ENCODE measurements around the gene OGG1.

OGG1 gene

GRCh38 chr3:9783954-9784353 is 34.2 kb downstream of the OGG1 start:
- Histone ChIP-seq H3K4me1 (ENCODE audit: control insufficient read depth, insufficient read depth, low read length) (no peaks in the 10 kb centered on the region), H3K27me3 (ENCODE audit: control insufficient read depth, insufficient read depth, low read length) (no peaks in the 10 kb centered on the region), H3K4me3 (ENCODE audit: low read length) (no peak overlapping the region), H3K27ac (ENCODE audit: low read length) (no peak overlapping the region), H3K9me3 (ENCODE audit: control insufficient read depth, insufficient read depth, low read length) (no peaks in the 10 kb centered on the region), H3K36me3 (ENCODE audit: control insufficient read depth, insufficient read depth, low read length) (peaks cover 13% of the 10 kb centered on the region)
- no CpG with 5 or more reads among the region's 14 CpGs for WGBS (ENCODE audit: insufficient coverage, insufficient read length)
- no peak for DNase-seq (ENCODE audit: low read depth, low spot score)

GRCh38 chr3:9784965-9785364 is 35.2 kb downstream of the OGG1 start:
- H3K27ac ChIP-seq (ENCODE audit: low read length) = no peak overlapping the region
- no peak overlapping the region for H3K4me3 ChIP-seq (ENCODE audit: low read length)
- DNase-seq (ENCODE audit: low read depth, low spot score) = no peak
- no peaks in the 10 kb centered on the region for H3K4me1 ChIP-seq (ENCODE audit: control insufficient read depth, insufficient read depth, low read length)
- H3K9me3 ChIP-seq (ENCODE audit: control insufficient read depth, insufficient read depth, low read length) = no peaks in the 10 kb centered on the region
- no peaks in the 10 kb centered on the region for H3K27me3 ChIP-seq (ENCODE audit: control insufficient read depth, insufficient read depth, low read length)
- WGBS (ENCODE audit: insufficient coverage, insufficient read length) = no CpG with 5 or more reads among the region's 4 CpGs
- peaks cover 18% of the 10 kb centered on the region for H3K36me3 ChIP-seq (ENCODE audit: control insufficient read depth, insufficient read depth, low read length)

- DNase-seq (ENCODE audit: low read depth, low spot score) = no peak
- no peaks in the 10 kb centered on the region for H3K27me3 ChIP-seq (ENCODE audit: control insufficient read depth, insufficient read depth, low read length)
- no CpG with 5 or more reads among the region's 7 CpGs for whole genome bisulfite sequencing (ENCODE audit: insufficient coverage, insufficient read length)
- H3K4me3 ChIP-seq (ENCODE audit: low read length) = no peak overlapping the region
- H3K27ac ChIP-seq (ENCODE audit: low read length) = no peak overlapping the region
- no peaks in the 10 kb centered on the region for H3K4me1 ChIP-seq (ENCODE audit: control insufficient read depth, insufficient read depth, low read length)
- no peaks in the 10 kb centered on the region for H3K9me3 ChIP-seq (ENCODE audit: control insufficient read depth, insufficient read depth, low read length)
- H3K36me3 ChIP-seq (ENCODE audit: control insufficient read depth, insufficient read depth, low read length) = peaks cover 14% of the 10 kb centered on the region
These were observed 35.9 kb downstream of the OGG1 start for GRCh38 chr3:9785602-9786001.

GRCh38 chr3:9786209-9786739 is 36.5 kb downstream of the OGG1 start:
- no peak for DNase-seq (ENCODE audit: low read depth, low spot score)
- H3K27ac ChIP-seq (ENCODE audit: low read length) = no peak overlapping the region
- H3K36me3 ChIP-seq (ENCODE audit: control insufficient read depth, insufficient read depth, low read length) = peaks cover 14% of the 10 kb centered on the region
- no peaks in the 10 kb centered on the region for H3K27me3 ChIP-seq (ENCODE audit: control insufficient read depth, insufficient read depth, low read length)
- H3K4me3 ChIP-seq (ENCODE audit: low read length) = no peak overlapping the region
- no peaks in the 10 kb centered on the region for H3K4me1 ChIP-seq (ENCODE audit: control insufficient read depth, insufficient read depth, low read length)
- no CpG with 5 or more reads among the region's 7 CpGs for WGBS (ENCODE audit: insufficient coverage, insufficient read length)
- H3K9me3 ChIP-seq (ENCODE audit: control insufficient read depth, insufficient read depth, low read length) = no peaks in the 10 kb centered on the region

GRCh38 chr3:9786825-9787669 is 37.3 kb downstream of the OGG1 start:
- no peaks in the 10 kb centered on the region for H3K27me3 ChIP-seq (ENCODE audit: control insufficient read depth, insufficient read depth, low read length)
- peaks cover 2% of the 10 kb centered on the region; the same call in 1 of the 2 replicates for H3K4me1 ChIP-seq (ENCODE audit: control insufficient read depth, insufficient read depth, low read length)
- H3K36me3 ChIP-seq (ENCODE audit: control insufficient read depth, insufficient read depth, low read length) = peaks cover 14% of the 10 kb centered on the region
- no peaks in the 10 kb centered on the region for H3K9me3 ChIP-seq (ENCODE audit: control insufficient read depth, insufficient read depth, low read length)
- no CpG with 5 or more reads among the region's 13 CpGs for WGBS (ENCODE audit: insufficient coverage, insufficient read length)
- H3K4me3 ChIP-seq (ENCODE audit: low read length) = no peak overlapping the region
- no peak for DNase-seq (ENCODE audit: low read depth, low spot score)
- no peak overlapping the region for H3K27ac ChIP-seq (ENCODE audit: low read length)

- no CpG with 5 or more reads among the region's 6 CpGs for WGBS (ENCODE audit: insufficient coverage, insufficient read length)
These were observed 38.0 kb downstream of the OGG1 start for GRCh38 chr3:9787714-9788113.

GRCh38 chr3:9791127-9791526 is 41.4 kb downstream of the OGG1 start:
- Histone ChIP-seq H3K36me3 (ENCODE audit: control insufficient read depth, insufficient read depth, low read length) (peaks cover 5% of the 10 kb centered on the region), H3K27ac (ENCODE audit: low read length) (no peak overlapping the region), H3K4me3 (ENCODE audit: low read length) (no peak overlapping the region), H3K9me3 (ENCODE audit: control insufficient read depth, insufficient read depth, low read length) (no peaks in the 10 kb centered on the region), H3K4me1 (ENCODE audit: control insufficient read depth, insufficient read depth, low read length) (peaks cover 2% of the 10 kb centered on the region; the same call in 1 of the 2 replicates), H3K27me3 (ENCODE audit: control insufficient read depth, insufficient read depth, low read length) (no peaks in the 10 kb centered on the region)
- WGBS (ENCODE audit: insufficient coverage, insufficient read length) = no CpG with 5 or more reads among the region's 11 CpGs
- no peak for DNase-seq (ENCODE audit: low read depth, low spot score)

More at GRCh38 chr3:9787714-9788113, 38.0 kb downstream of the OGG1 start:
- Histone ChIP-seq H3K4me1 (ENCODE audit: control insufficient read depth, insufficient read depth, low read length) (peaks cover 2% of the 10 kb centered on the region; the same call in 1 of the 2 replicates), H3K36me3 (ENCODE audit: control insufficient read depth, insufficient read depth, low read length) (peaks cover 14% of the 10 kb centered on the region), H3K27ac (ENCODE audit: low read length) (no peak overlapping the region), H3K27me3 (ENCODE audit: control insufficient read depth, insufficient read depth, low read length) (no peaks in the 10 kb centered on the region), H3K4me3 (ENCODE audit: low read length) (no peak overlapping the region), H3K9me3 (ENCODE audit: control insufficient read depth, insufficient read depth, low read length) (no peaks in the 10 kb centered on the region)
- DNase-seq (ENCODE audit: low read depth, low spot score) = no peak

- H3K4me1 ChIP-seq (ENCODE audit: control insufficient read depth, insufficient read depth, low read length) = peaks cover 2% of the 10 kb centered on the region; the same call in 1 of the 2 replicates
- no CpG with 5 or more reads among the region's 14 CpGs for WGBS (ENCODE audit: insufficient coverage, insufficient read length)
- peak overlapping the region; percentile 80; the same call in 1 of the 2 replicates for H3K4me3 ChIP-seq (ENCODE audit: low read length)
- H3K27ac ChIP-seq (ENCODE audit: low read length) = no peak overlapping the region
- no peaks in the 10 kb centered on the region for H3K9me3 ChIP-seq (ENCODE audit: control insufficient read depth, insufficient read depth, low read length)
- DNase-seq (ENCODE audit: low read depth, low spot score) = no peak
- H3K36me3 ChIP-seq (ENCODE audit: control insufficient read depth, insufficient read depth, low read length) = peaks cover 5% of the 10 kb centered on the region
- no peaks in the 10 kb centered on the region for H3K27me3 ChIP-seq (ENCODE audit: control insufficient read depth, insufficient read depth, low read length)
These were observed 42.1 kb downstream of the OGG1 start for GRCh38 chr3:9791790-9792404.

GRCh38 chr3:9792405-9793160 is 42.8 kb downstream of the OGG1 start, which contains the start of the genes ARPC4 and TADA3:
Gene ARPC4, plus strand, starts transcription at chr3:9793082. Its CDS starts 40 bp downstream, at chr3:9793122.
Gene TADA3, minus strand, starts transcription at chr3:9792473. Its CDS starts 1,007 bp downstream, at chr3:9791466.
- WGBS (ENCODE audit: insufficient coverage, insufficient read length) = no CpG with 5 or more reads among the region's 65 CpGs
- peaks cover 9% of the 10 kb centered on the region for H3K36me3 ChIP-seq (ENCODE audit: control insufficient read depth, insufficient read depth, low read length)

More at GRCh38 chr3:9792405-9793160, 42.8 kb downstream of the OGG1 start, which contains the start of the genes ARPC4 and TADA3:
- peak within 1 kb of the TSS; percentile 80 for H3K4me3 ChIP-seq (ENCODE audit: low read length)
- no peaks in the 10 kb centered on the region for H3K27me3 ChIP-seq (ENCODE audit: control insufficient read depth, insufficient read depth, low read length)
- H3K27ac ChIP-seq (ENCODE audit: low read length) = no peak within 1 kb of the TSS
- H3K4me1 ChIP-seq (ENCODE audit: control insufficient read depth, insufficient read depth, low read length) = peaks cover 2% of the 10 kb centered on the region; the same call in 1 of the 2 replicates
- H3K9me3 ChIP-seq (ENCODE audit: control insufficient read depth, insufficient read depth, low read length) = no peaks in the 10 kb centered on the region
- peak; percentile 83 for DNase-seq (ENCODE audit: low read depth, low spot score)
